Choroid plexus epithelial cell (primary cell): ENCODE data around the gene LURAP1L.

ENCODE experiments used
- DNase-seq: peaks from one replicate; pipeline ENCODE4 v3.0.0-alpha.2; 2010; ENCODE audit warnings: low read depth
- H3K4me3 ChIP-seq: 2 replicates; pipeline ENCODE4 v1.5.1; 2011; ENCODE audit warnings: low read depth, mild to moderate bottlenecking, control low read depth, low read length, moderate library complexity
- TF ChIP-seq, protein P1 (sequence below): conservative IDR thresholded peaks from 2 replicates; pipeline ENCODE4 v1.5.1; 2011; ENCODE audit warnings: low read depth, mild to moderate bottlenecking, control low read depth, inconsistent platforms, low read length, moderate library complexity

LURAP1L gene

DNA sequence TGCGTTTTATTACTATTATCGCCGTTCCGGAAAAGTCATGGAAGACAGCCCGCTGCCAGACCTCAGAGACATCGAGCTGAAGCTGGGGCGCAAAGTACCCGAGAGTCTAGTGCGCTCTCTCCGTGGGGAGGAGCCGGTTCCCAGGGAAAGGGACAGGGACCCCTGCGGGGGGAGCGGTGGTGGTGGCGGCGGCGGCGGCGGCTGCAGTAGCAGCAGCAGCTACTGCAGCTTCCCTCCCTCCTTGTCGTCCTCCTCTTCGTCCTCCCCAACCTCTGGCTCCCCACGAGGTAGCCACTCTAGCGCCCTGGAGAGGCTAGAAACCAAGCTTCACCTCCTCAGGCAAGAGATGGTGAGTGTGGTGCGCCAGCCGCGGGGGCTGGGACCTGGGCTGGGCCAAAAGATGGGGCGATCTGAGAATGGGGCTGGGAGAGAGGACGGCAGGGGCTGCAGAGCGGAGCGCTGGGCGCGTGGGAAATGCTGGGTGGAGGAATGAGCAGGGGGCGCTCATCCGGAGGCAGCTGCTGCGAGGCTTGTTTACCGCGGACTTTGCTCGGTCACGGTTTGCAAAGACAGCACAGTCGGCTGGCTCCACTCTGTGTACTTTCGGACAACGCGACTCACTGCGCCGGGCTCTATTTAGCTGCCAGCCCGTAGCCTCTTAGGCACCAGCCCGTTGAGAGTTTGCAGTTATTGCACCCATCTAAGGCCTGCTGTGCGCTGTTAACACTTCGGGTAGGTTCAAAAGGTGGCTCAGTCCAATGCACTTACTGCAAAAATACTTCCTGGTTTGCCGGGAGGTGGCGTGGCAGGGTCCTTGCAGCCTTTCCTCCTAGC is 1.1 kb downstream of the LURAP1L start:
- DNase-seq, result peak; percentile 97
- peak overlapping the region; percentile 80 for H3K4me3 ChIP-seq
- TF ChIP-seq, protein P1, sequence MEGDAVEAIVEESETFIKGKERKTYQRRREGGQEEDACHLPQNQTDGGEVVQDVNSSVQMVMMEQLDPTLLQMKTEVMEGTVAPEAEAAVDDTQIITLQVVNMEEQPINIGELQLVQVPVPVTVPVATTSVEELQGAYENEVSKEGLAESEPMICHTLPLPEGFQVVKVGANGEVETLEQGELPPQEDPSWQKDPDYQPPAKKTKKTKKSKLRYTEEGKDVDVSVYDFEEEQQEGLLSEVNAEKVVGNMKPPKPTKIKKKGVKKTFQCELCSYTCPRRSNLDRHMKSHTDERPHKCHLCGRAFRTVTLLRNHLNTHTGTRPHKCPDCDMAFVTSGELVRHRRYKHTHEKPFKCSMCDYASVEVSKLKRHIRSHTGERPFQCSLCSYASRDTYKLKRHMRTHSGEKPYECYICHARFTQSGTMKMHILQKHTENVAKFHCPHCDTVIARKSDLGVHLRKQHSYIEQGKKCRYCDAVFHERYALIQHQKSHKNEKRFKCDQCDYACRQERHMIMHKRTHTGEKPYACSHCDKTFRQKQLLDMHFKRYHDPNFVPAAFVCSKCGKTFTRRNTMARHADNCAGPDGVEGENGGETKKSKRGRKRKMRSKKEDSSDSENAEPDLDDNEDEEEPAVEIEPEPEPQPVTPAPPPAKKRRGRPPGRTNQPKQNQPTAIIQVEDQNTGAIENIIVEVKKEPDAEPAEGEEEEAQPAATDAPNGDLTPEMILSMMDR, result peak; percentile 69

DNA sequence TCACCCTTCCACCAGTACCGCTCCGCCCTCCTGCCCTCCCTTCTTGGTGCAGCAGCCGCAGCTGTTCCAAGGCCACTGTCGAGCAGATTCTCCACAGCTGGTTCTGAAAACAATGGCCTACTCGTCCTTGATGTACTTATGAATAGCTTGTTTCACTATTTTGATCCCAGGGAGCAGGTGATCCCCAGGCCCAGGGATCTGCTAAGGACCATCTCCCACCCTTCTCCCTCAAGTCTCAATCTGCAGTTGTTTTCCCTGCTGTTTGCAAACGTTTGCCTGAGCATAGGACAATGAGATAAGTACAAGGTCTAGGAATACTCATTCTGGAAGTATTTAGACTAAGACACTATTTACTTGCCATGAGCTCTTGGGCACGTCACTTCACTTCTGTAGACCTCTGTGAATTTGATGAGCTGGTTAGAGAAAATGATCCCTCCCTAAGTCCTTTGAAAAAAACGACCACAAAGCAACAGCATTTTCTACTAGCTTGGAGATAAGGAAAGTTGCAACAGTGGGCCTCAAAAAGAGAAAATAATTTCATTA is 1.8 kb downstream of the LURAP1L start:
- TF ChIP-seq, protein P1, result no peak
- peak overlapping the region; percentile 80 for H3K4me3 ChIP-seq
- peak; percentile 78 for DNase-seq

DNA sequence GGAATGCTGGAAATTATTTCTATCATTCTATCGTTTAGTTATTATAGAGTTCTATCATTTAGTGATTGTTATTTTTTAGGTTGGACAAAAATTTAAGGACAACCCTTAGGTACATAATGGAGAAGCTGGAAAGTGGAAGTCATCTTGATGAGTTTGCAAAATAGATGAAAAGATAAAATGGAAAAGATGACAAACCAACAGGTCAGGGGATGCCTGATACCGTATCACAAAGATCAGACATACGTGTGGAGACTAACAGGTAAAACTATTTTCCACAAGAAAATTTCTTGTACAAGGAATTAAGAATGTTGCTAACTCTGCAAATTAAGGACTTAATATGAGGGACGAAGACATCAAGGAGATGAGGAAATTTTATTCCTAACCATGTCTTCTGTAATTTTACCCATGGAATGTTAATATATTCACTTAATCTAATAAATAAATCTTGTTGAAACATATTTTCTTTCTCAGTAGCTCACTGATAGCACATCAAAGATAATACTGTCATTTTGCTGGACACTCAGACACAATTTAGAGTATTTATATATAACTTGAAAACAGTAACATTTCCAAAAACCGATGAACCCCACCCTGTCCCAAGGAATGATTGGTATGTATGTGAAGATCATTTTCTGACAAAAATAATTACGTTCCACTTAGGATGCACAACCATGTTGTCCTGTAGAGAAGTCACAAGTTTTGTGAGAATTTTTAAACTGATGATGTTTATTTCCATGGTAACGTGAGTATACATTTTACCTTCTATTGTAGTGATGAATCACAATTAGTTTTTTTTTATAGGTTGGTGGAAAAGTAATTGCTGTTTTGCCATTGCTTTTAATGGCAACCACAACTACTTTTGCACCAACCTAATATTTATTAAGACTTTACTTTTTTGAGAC is 2.6 kb downstream of the LURAP1L start:
- TF ChIP-seq, protein P1, result no peak
- peak; percentile 31 for DNase-seq
- peak overlapping the region; percentile 80 for H3K4me3 ChIP-seq

DNA sequence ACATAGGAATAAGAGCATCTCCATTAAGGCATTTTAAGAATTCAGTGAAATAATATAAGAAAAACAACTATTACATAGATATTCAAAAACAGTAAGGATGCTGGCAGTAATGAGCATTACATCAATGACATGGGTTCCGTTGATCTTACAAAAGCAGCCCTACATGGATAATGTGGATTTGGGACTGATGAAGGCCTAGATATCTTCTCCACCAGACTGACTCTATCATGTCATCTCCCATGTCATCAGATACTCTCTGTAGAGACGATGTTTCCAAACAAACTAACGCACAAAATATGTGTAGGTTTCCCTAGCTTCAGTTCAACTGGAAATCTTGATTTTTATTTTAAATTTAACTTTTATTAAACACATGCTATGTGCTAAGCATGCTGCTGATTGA is 3.6 kb downstream of the LURAP1L start:
- DNase-seq, result no peak
- TF ChIP-seq, protein P1, result no peak
- no peak overlapping the region for H3K4me3 ChIP-seq

DNA sequence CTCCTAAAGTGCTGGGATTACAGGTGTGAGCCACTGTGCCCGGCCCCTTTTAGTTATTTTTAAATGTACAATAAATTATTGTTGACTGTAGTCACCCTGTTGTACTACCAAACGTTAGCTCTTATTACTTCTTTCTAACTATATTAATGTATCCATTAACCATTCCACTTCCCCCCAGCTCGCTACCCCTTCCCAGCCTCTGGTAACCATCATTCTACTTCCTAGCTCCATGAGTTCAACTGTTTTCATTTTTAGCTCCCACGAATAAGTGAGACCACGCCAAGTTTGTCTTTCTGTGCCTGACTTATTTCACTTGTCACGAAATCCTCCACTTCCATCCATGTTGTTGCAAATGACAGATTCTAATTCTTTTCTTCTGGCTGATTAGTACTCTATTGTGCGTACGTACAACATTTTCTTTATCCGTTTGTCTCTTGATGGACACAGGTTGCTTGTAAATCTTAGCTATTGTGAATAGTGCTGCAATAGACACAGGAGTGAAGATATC is 6.5 kb downstream of the LURAP1L start:
- H3K4me3 ChIP-seq, result no peak overlapping the region
- TF ChIP-seq, protein P1, result no peak
- DNase-seq, result no peak

DNA sequence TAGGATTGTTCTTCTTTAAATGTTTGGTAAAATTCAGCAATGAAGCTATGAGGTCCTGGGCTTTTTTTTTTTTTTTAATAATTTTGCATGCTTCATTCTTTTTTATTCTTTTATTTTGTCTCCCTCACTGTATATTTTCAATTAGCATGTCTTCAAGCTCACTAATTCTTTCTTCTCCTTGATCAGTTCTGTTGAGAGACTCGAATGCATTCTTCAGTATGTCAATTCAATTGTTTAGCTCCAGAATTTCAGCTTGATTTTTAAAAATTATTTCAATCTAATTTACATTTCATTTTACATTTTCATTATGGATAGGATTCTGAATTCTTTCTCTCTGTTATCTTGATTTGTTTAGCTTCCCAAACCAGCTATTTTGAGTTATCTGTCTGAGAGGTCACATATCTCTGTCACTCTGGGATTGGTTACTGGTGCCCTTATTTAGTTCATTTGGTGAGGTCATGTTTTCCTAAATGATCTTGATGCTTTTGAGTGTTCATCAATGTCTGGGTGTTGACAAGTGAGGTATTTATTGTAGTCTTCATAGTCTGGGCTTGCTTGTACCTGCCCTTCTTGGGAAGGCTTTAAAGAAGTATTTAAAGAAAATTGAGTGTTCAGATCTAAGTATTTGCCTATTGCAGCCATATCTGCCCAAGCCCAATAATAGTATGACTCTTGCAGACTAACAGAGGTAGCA is 9.1 kb downstream of the LURAP1L start:
- H3K4me3 ChIP-seq, result no peak overlapping the region
- TF ChIP-seq, protein P1, result no peak

More for the DNA sequence above, 9.1 kb downstream of the LURAP1L start:
- DNase-seq, result no peak
